ENCODE results near the gene SERPINA1. TPM values are rescaled to one million over a fixed set of nuclear protein-coding genes. Genes with fewer than 3 reads are reported as not detected.

The SERPINA1 gene
- total RNA-seq, 1 experiment from 2014 or later: 9.1 TPM

- 0 out of 4 replicates have a peak, but pooled peaks cover 0 to 6% of the 10 kb centered on the region in 2 experiments for H3K4me1 ChIP-seq (ENCODE audit: control insufficient read depth in 1 of 2, insufficient read depth in 2 of 2, low read length in 2 of 2)
- no TSS peak for BruUV-seq (replicated peaks)
- TF ChIP-seq EGR1 (IDR thresholded peaks at IDR 0.05; ENCODE audit: low read depth) (no peak), POLR2AphosphoS5 (IDR thresholded peaks at IDR 0.05; ENCODE audit: low read depth, low read length) (no peak), JUND (IDR thresholded peaks at IDR 0.05) (no peak), EZH2phosphoT487 (IDR thresholded peaks at IDR 0.05; ENCODE audit: borderline replicate concordance) (no peak), FOSL1 (IDR thresholded peaks at IDR 0.05; ENCODE audit: low read depth) (no peak), ZFX (IDR thresholded peaks at IDR 0.05) (no peak), CEBPB (IDR thresholded peaks at IDR 0.05; ENCODE audit: low read depth) (no peak)
- TF ChIP-seq, protein P1, sequence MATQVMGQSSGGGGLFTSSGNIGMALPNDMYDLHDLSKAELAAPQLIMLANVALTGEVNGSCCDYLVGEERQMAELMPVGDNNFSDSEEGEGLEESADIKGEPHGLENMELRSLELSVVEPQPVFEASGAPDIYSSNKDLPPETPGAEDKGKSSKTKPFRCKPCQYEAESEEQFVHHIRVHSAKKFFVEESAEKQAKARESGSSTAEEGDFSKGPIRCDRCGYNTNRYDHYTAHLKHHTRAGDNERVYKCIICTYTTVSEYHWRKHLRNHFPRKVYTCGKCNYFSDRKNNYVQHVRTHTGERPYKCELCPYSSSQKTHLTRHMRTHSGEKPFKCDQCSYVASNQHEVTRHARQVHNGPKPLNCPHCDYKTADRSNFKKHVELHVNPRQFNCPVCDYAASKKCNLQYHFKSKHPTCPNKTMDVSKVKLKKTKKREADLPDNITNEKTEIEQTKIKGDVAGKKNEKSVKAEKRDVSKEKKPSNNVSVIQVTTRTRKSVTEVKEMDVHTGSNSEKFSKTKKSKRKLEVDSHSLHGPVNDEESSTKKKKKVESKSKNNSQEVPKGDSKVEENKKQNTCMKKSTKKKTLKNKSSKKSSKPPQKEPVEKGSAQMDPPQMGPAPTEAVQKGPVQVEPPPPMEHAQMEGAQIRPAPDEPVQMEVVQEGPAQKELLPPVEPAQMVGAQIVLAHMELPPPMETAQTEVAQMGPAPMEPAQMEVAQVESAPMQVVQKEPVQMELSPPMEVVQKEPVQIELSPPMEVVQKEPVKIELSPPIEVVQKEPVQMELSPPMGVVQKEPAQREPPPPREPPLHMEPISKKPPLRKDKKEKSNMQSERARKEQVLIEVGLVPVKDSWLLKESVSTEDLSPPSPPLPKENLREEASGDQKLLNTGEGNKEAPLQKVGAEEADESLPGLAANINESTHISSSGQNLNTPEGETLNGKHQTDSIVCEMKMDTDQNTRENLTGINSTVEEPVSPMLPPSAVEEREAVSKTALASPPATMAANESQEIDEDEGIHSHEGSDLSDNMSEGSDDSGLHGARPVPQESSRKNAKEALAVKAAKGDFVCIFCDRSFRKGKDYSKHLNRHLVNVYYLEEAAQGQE (IDR thresholded peaks at IDR 0.05; ENCODE audit: low read depth): no peak
- TF ChIP-seq, protein P2, sequence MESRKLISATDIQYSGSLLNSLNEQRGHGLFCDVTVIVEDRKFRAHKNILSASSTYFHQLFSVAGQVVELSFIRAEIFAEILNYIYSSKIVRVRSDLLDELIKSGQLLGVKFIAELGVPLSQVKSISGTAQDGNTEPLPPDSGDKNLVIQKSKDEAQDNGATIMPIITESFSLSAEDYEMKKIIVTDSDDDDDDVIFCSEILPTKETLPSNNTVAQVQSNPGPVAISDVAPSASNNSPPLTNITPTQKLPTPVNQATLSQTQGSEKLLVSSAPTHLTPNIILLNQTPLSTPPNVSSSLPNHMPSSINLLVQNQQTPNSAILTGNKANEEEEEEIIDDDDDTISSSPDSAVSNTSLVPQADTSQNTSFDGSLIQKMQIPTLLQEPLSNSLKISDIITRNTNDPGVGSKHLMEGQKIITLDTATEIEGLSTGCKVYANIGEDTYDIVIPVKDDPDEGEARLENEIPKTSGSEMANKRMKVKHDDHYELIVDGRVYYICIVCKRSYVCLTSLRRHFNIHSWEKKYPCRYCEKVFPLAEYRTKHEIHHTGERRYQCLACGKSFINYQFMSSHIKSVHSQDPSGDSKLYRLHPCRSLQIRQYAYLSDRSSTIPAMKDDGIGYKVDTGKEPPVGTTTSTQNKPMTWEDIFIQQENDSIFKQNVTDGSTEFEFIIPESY (IDR thresholded peaks at IDR 0.05; ENCODE audit: extremely low read depth, insufficient replicate concordance, low read length): no peak
- H3K4me3 ChIP-seq (replicated peaks in 1 of 2; ENCODE audit: low read depth in 1 of 2, low read length in 2 of 2): no peak overlapping the region
- intact Hi-C loops (cut with micrococcal nuclease): no loop called here
- H3K9me2 ChIP-seq (ENCODE audit: insufficient read depth): no peaks in the 10 kb centered on the region
- H3K36me3 ChIP-seq (ENCODE audit: control insufficient read depth in 1 of 2, insufficient read depth in 2 of 2, low read length in 2 of 2): no peaks in the 10 kb centered on the region
- CTCF ChIA-PET: interaction anchor here (1.0 kb wide), 1 partner anchor 86 kb away, joined by 4 read pairs; no protein-coding TSS in a partner anchor
- H3K79me2 ChIP-seq (ENCODE audit: insufficient read depth, low read length): no peaks in the 10 kb centered on the region
- POLR2A ChIA-PET: no interaction called here
- H3K27ac ChIP-seq (ENCODE audit: low read depth, low read length): no peak overlapping the region
- H3K9me3 ChIP-seq (ENCODE audit: control insufficient read depth in 1 of 2, insufficient read depth in 1 of 2, low read depth in 1 of 2, low read length in 2 of 2): no peaks in the 10 kb centered on the region
- H4K20me1 ChIP-seq (ENCODE audit: insufficient read depth): no peaks in the 10 kb centered on the region
- ATAC-seq (no peak), DNase-seq (ENCODE audit: low read depth, low spot score) (no peak)
- RAD21 ChIA-PET (ENCODE audit: low non-redundant PET in 1 of 2, low total read pairs in 2 of 2, uncharacterized antibody in 2 of 2, unreplicated experiment in 2 of 2): no interaction called here
- H2AFZ ChIP-seq (ENCODE audit: low read depth, low read length, poor library complexity, severe bottlenecking): no peak overlapping the region
- H3K27me3 ChIP-seq (ENCODE audit: insufficient read depth, low read length): no peaks in the 10 kb centered on the region
- H3K4me2 ChIP-seq (ENCODE audit: low read length): no peak overlapping the region
- no peak overlapping the region for H3K9ac ChIP-seq (ENCODE audit: low read length)
Observed at GRCh38 chr14:94400422-94400841, 12.0 kb upstream of the SERPINA1 start.

Measured in HCT116 (cell line).